Activated CD4-positive, CD25-positive, alpha-beta regulatory T cell treated with anti-CD3 and anti-CD28 coated beads, Interleukin-2, amount 50 U/mL, for 72 hours (primary cell): ENCODE measurements around the gene CNOT9.
"Not testable (repeated sequence)": the region's sequence is repeated elsewhere in the genome, so short reads cannot be mapped to it uniquely, and the experiment has no call there.

Experiments
- DNase-seq: peaks from one replicate; pipeline ENCODE4 v3.0.0; 2021

Gene CNOT9

GRCh38 chr2:218568190-218569037 lies at the start of gene CNOT9, which contains the start of gene USP37:
CNOT9 (plus strand) TSS chr2:218568839; CDS start chr2:218568955, 116 bp downstream.
USP37 (minus strand) TSS chr2:218568351; CDS start chr2:218558653, 9,698 bp downstream.
- DNase-seq = peak; percentile 100

GRCh38 chr2:218518876-218519275 lies 49.8 kb upstream of the CNOT9 start:
- no peak for DNase-seq

- DNase-seq = no peak
Observed at GRCh38 chr2:218523651-218524050, 45.0 kb upstream of the CNOT9 start.

- not testable (repeated sequence) for DNase-seq
Observed at GRCh38 chr2:218528409-218528808, 40.2 kb upstream of the CNOT9 start.

GRCh38 chr2:218529990-218530389 lies 38.6 kb upstream of the CNOT9 start:
- no peak for DNase-seq

- no peak for DNase-seq
Observed at GRCh38 chr2:218536804-218537494, 31.7 kb upstream of the CNOT9 start.

- no peak for DNase-seq
Observed at GRCh38 chr2:218540015-218540414, 28.6 kb upstream of the CNOT9 start.

- no peak for DNase-seq
Observed at GRCh38 chr2:218546012-218546411, 22.6 kb upstream of the CNOT9 start.

- no peak for DNase-seq
Observed at GRCh38 chr2:218547511-218547910, 21.1 kb upstream of the CNOT9 start.

- no peak for DNase-seq
Observed at GRCh38 chr2:218547978-218548377, 20.7 kb upstream of the CNOT9 start.

GRCh38 chr2:218554225-218554624 lies 14.4 kb upstream of the CNOT9 start:
- not testable (repeated sequence) for DNase-seq

GRCh38 chr2:218555527-218555926 lies 13.1 kb upstream of the CNOT9 start:
- no peak for DNase-seq

GRCh38 chr2:218557941-218558340 lies 10.7 kb upstream of the CNOT9 start:
- DNase-seq = no peak

GRCh38 chr2:218558986-218559385 lies 9.7 kb upstream of the CNOT9 start:
- DNase-seq = no peak

GRCh38 chr2:218564056-218564455 lies 4.6 kb upstream of the CNOT9 start:
- no peak for DNase-seq

GRCh38 chr2:218566296-218566695 lies 2.3 kb upstream of the CNOT9 start:
- DNase-seq = no peak

GRCh38 chr2:218567797-218568189 lies 846 bp upstream of the CNOT9 start:
- DNase-seq = no peak

GRCh38 chr2:218569038-218569431 lies 396 bp downstream of the CNOT9 start:
- DNase-seq = peak; percentile 70

GRCh38 chr2:218569661-218570500 lies 1.2 kb downstream of the CNOT9 start:
- no peak for DNase-seq

GRCh38 chr2:218570850-218571249 lies 2.2 kb downstream of the CNOT9 start:
- DNase-seq = no peak

- no peak for DNase-seq
Observed at GRCh38 chr2:218576854-218577253, 8.2 kb downstream of the CNOT9 start.

- no peak for DNase-seq
Observed at GRCh38 chr2:218577482-218578220, 9.0 kb downstream of the CNOT9 start.
